RWPE2 (cell line): Measurements from ENCODE around the gene SH3PXD2A.

Experiments
- ATAC-seq: fragments of 200-7000 bp; cut with Tn5 transposase; 3 replicates; pipeline ENCODE4 v1.9.1; 2021; ENCODE audit warnings: low read depth
- DNase-seq: peaks from one replicate; pipeline ENCODE4 v3.0.0-alpha.2; 2020; ENCODE audit warnings: low spot score
- H3K27ac ChIP-seq: fragments of 450-650 bp; 2 replicates; pipeline ENCODE4 v1.5.1; 2017; ENCODE audit warnings: mild to moderate bottlenecking; ENCODE audit not compliant: poor library complexity, severe bottlenecking
- H3K27me3 ChIP-seq: fragments of 250-450 bp; sonication (Bioruptor Pico); 2 replicates; pipeline ENCODE4 v1.5.1; 2021; ENCODE audit warnings: mild to moderate bottlenecking, moderate library complexity; ENCODE audit not compliant: insufficient read depth, poor library complexity, severe bottlenecking
- H3K36me3 ChIP-seq: fragments of 250-450 bp; sonication (Bioruptor Pico); 2 replicates; pipeline ENCODE4 v1.5.1; 2020; ENCODE audit warnings: low read depth, mild to moderate bottlenecking, moderate library complexity
- H3K4me1 ChIP-seq: fragments of 250-450 bp; sonication (Bioruptor Pico); 2 replicates; pipeline ENCODE4 v1.5.1; 2021; ENCODE audit warnings: mild to moderate bottlenecking, moderate library complexity; ENCODE audit not compliant: insufficient read depth, poor library complexity, severe bottlenecking
- H3K4me3 ChIP-seq: fragments of 250-450 bp; sonication (Bioruptor Pico); 2 replicates; pipeline ENCODE4 v1.5.1; 2021; ENCODE audit warnings: mild to moderate bottlenecking, moderate library complexity; ENCODE audit not compliant: severe bottlenecking
- H3K9me3 ChIP-seq: fragments of 250-450 bp; sonication (Bioruptor Pico); 2 replicates; pipeline ENCODE4 v1.5.1; 2021; ENCODE audit warnings: mild to moderate bottlenecking, moderate library complexity; ENCODE audit not compliant: severe bottlenecking
- TF ChIP-seq, protein P1 (sequence below): fragments of 450-650 bp; IDR thresholded peaks from one replicate; pipeline ENCODE4 v1.5.1; 2017; ENCODE audit warnings: mild to moderate bottlenecking, moderate library complexity; ENCODE audit not compliant: poor library complexity, severe bottlenecking

Gene SH3PXD2A

DNA sequence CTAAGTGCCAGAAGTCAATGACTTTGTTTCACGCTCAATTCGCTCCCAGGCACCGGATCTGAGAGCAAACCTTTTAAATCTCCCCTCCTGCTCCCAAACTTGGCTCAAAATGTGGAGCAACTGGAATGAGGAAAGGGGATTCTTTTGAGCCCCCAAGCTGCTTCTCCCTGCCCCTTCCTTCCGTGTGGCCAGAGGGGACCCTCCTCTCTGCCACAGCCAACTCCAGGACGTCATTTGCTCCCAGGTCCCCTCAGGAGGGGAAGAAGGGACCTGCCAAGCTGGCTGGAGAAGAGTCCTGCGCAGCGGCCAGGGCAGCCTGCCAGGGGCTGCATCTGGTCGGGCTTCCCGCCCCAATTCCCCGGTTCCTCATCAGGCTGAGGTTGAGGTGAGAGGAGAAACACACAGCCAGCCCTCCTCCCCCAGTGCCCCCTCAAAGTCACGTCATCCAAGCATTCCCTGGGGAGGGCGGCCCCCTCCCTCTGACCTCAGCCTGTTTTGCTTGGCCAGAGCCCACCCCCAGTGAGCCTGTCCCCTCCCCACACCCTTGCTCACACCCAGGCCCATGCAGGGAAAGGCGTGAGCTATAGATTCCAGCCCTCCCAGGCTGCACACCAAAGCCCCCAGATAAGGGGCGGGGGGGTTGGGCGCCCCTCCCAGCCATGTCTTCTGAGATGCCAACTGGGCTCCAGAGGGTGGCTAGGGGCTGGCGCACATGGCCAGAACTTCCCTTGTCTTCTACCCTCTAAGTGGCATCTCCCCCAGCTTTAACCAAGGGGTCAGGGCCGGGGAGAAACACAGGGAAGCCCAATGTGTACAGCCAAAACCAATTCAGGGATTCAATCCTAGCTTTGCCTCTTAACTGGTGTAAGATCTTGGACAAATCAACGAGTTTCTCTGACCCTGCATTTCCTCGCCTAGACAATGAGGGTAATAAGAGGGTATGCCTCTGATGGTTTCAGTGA lies 35.0 kb downstream of the SH3PXD2A start:
- Histone ChIP-seq H3K9me3 (no peaks in the 10 kb centered on the region), H3K27me3 (no peaks in the 10 kb centered on the region), H3K4me3 (no peak overlapping the region), H3K27ac (no peak overlapping the region), H3K4me1 (peaks cover 12% of the 10 kb centered on the region), H3K36me3 (peaks cover 25% of the 10 kb centered on the region)
- ATAC-seq (no peak), DNase-seq (no peak)
- TF ChIP-seq, protein P1, sequence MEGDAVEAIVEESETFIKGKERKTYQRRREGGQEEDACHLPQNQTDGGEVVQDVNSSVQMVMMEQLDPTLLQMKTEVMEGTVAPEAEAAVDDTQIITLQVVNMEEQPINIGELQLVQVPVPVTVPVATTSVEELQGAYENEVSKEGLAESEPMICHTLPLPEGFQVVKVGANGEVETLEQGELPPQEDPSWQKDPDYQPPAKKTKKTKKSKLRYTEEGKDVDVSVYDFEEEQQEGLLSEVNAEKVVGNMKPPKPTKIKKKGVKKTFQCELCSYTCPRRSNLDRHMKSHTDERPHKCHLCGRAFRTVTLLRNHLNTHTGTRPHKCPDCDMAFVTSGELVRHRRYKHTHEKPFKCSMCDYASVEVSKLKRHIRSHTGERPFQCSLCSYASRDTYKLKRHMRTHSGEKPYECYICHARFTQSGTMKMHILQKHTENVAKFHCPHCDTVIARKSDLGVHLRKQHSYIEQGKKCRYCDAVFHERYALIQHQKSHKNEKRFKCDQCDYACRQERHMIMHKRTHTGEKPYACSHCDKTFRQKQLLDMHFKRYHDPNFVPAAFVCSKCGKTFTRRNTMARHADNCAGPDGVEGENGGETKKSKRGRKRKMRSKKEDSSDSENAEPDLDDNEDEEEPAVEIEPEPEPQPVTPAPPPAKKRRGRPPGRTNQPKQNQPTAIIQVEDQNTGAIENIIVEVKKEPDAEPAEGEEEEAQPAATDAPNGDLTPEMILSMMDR: no peak

- Histone ChIP-seq H3K36me3 (peaks cover 25% of the 10 kb centered on the region), H3K9me3 (no peaks in the 10 kb centered on the region), H3K4me1 (peaks cover 4% of the 10 kb centered on the region), H3K27ac (no peak overlapping the region), H3K4me3 (no peak overlapping the region), H3K27me3 (no peaks in the 10 kb centered on the region)
- DNase-seq (no peak), ATAC-seq (no peak)
- TF ChIP-seq, protein P1: no peak
Measured at GRCh38 chr10:103819493-103819892, 35.9 kb downstream of the SH3PXD2A start.

DNA sequence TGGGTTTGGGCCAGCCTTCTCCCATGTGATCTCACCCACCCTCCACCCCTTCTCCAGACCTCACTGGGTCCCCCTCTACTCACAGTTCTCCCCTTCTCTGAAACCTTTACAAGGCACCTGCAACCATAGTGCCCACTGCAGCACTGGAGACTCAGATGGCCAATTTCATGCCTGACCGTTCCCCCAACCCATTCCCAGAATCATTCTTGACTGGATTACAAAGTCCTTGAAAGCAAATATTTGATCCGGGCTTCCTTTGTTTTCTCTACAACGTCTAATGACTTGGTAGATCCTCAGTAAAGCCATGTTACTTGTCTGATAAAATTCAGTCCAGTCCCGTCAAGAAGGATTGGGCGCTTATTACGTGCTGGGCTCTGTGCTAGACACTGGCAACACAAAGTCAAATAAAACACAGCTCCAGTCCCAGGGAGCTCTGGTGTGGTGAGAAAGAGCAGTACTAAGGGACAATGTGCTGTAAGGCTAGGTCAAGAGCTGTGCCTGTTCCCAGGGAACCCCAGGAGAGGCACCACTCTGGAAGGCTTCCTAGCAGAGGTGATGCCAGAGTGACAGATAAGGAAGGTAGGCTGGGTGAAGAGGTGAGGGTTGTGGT lies 36.5 kb downstream of the SH3PXD2A start:
- Histone ChIP-seq H3K27ac (peak overlapping the region; percentile 6), H3K27me3 (no peaks in the 10 kb centered on the region), H3K9me3 (no peaks in the 10 kb centered on the region), H3K4me3 (no peak overlapping the region), H3K4me1 (no peaks in the 10 kb centered on the region), H3K36me3 (peaks cover 23% of the 10 kb centered on the region)
- DNase-seq (no peak), ATAC-seq (no peak)
- TF ChIP-seq, protein P1: no peak

DNA sequence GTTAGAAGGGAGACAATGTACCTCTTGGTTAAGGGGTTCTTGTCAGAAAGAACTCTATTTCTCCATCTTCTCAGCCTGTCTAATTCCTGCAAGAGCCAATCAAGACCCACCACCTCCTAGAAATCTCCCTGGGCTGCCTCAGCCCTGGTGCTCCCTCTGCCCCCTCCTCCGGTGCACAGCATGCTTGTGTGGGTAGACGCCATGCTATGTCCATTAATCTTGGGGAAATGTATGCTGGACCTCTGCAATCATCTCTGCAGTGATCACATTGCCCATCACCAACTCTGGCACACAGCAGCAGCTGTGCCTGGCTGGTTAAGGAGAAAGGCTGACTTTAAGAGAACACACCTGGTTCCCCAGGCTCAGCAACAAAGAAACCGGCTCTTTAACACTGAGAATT lies 37.3 kb downstream of the SH3PXD2A start:
- H3K4me1 ChIP-seq: no peaks in the 10 kb centered on the region
- H3K27me3 ChIP-seq: no peaks in the 10 kb centered on the region

More for the DNA sequence above, 37.3 kb downstream of the SH3PXD2A start:
- no peak; the same call in 2 of the 3 replicates for ATAC-seq
- peaks cover 20% of the 10 kb centered on the region for H3K36me3 ChIP-seq
- H3K4me3 ChIP-seq: no peak overlapping the region
- no peaks in the 10 kb centered on the region for H3K9me3 ChIP-seq
- H3K27ac ChIP-seq: peak overlapping the region; percentile 6
- DNase-seq: no peak
- TF ChIP-seq, protein P1: no peak
